DOHH2 (cell line): Measurements from ENCODE around the gene RCAN2.

Experiments used
- EZH2phosphoT487 ChIP-seq: fragments of 200-600 bp; sonication (generic); IDR thresholded peaks from 2 replicates; pipeline ENCODE4 v1.6.1; 2017; ENCODE audit warnings: borderline replicate concordance, mild to moderate bottlenecking, antibody characterized with exemption, low read length, moderate library complexity, mixed read lengths
- TF ChIP-seq, protein P1 (sequence below): fragments of 200-600 bp; sonication (generic); IDR thresholded peaks from one replicate; pipeline ENCODE4 v1.5.1; 2014; ENCODE audit warnings: antibody characterized with exemption, mild to moderate bottlenecking, low read depth, low read length; ENCODE audit not compliant: poor library complexity, severe bottlenecking

DNA sequence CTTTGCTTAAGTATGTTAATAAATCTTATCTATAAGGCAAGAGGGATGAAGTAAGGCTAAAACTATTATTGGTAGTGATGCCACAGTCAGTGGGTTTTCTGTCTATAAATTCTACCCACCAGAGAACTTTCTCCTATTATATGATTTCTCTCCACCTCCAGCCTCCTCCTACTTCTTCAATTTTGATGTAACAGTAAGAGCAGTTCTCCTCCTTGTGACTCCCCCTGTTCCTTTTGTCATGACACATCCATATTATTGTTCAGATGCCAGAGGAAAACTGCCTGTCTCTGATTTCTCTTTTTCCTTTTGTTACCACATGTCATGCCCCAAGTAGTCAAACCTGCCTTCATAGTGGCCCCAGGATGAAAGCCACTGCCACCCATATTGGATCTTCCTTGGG lies 9.1 kb upstream of the RCAN2 start:
- TF ChIP-seq, protein P1, sequence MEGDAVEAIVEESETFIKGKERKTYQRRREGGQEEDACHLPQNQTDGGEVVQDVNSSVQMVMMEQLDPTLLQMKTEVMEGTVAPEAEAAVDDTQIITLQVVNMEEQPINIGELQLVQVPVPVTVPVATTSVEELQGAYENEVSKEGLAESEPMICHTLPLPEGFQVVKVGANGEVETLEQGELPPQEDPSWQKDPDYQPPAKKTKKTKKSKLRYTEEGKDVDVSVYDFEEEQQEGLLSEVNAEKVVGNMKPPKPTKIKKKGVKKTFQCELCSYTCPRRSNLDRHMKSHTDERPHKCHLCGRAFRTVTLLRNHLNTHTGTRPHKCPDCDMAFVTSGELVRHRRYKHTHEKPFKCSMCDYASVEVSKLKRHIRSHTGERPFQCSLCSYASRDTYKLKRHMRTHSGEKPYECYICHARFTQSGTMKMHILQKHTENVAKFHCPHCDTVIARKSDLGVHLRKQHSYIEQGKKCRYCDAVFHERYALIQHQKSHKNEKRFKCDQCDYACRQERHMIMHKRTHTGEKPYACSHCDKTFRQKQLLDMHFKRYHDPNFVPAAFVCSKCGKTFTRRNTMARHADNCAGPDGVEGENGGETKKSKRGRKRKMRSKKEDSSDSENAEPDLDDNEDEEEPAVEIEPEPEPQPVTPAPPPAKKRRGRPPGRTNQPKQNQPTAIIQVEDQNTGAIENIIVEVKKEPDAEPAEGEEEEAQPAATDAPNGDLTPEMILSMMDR = no peak
- TF ChIP-seq EZH2phosphoT487 = no peak
